Stimulated activated CD4-positive, alpha-beta T cell treated with anti-CD3 and anti-CD28 coated beads, Interleukin-2, amount 100 ng/mL, for 48 hours (primary cell): ENCODE results near the gene ZNF280A.

ENCODE experiments used
- DNase-seq, 2 donors: peaks; one replicate each; pipeline ENCODE4 v3.0.0-alpha.2; 2020

The ZNF280A gene

GRCh38 chr22:22465782-22466181, 54.3 kb downstream of the ZNF280A start:
- no peak for DNase-seq

DNA sequence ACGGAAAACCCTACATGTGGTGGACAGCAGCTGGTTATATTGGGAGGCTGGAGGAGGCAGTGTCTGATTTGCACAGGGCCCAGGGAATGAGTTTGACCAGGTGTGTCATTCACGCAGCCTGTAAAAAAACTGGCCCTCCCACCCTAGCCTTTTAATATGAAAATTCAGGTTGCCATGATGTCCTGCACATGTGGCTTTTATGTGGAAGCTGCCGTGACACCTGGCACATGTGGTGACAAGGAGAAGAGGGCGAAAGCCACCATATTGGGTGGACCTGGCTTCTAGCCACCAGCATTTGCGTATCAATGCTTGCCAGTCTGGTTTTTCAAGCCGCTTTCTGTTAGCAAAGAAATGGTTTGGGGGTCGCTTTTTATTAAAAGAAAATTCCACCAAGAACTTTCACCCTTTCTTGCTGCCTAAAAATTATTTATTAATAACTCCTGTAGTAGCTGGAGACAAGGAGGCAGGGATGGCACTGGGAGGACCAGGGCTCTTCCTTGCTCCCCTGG, 54.9 kb downstream of the ZNF280A start:
- DNase-seq = no peak

DNA sequence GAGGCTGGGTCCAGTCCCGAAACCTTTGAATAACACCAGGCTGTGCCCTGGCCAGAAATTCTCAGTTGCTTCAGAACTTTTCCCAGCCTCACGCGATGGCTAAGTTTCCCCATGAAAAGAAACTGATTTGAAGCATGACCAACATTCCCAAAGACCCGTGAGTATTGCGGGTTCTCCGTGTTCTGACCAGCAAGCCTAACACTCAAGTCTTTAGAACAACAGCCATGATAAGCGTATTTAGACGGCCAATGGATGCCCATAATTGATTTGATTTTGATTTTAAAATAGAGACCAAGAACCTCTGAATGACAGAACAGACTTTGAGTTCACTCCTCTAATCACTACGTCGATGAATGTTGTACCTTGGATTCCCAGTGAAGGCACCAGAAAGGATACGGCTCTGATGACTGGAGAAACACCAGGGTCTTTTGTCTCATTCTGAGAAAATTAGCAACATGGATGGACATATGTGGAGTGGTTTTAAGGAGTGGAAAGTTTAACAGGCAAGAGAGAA, 55.5 kb downstream of the ZNF280A start:
- no peak for DNase-seq

DNA sequence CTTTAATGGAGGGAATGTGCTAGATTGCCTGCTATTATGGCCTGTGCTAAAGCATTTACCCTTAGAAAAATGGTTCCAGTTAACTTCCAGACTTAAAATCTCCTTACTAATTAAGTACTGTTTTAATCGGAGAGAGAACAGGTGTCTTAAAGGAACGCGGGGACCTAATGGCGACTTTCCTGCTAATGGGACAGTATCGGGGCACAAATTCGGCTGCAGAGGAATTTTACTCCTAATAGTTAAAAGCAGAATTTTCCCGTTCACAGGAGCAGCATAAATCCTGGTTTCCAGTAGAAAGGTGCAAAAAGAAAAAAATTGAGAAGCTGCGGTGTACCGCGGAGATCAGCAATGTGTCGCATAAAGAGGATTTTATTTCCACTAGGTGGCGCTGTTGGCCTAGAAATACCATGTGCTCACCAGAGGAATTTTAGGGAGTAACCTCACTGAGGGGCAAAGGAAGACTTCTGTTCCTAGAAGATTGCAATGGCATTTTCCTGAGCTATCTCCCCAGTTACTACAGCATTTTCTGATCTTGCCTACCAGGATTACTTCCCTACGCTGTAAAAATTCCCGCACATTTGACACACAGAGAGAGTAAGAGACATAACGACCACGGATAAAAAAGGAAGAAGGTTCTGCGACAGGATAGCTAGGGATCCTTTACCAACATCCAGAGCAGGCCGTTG, 56.1 kb downstream of the ZNF280A start:
- DNase-seq = peak; percentile 55 to 59
